Tibial nerve (tissue), 3 donors: ENCODE data around the gene MAP2K6.
"Not testable (repeated sequence)": the region's sequence is repeated elsewhere in the genome, so short reads cannot be mapped to it uniquely, and the experiment has no call there.

Experiments used
- POLR2A ChIP-seq, 2 donors: fragments of 450-650 bp; IDR thresholded peaks; one replicate each; pipeline ENCODE4 v1.6.1; 2017; ENCODE audit warnings: antibody characterized with exemption in 2 of 2, mild to moderate bottlenecking in 2 of 2, moderate library complexity in 2 of 2
- TF ChIP-seq, protein P1 (sequence below), 5 experiments: fragments of 200-600 bp in 3 of 5; fragments of 450-650 bp in 2 of 5; sonication (generic) in 3 of 5; IDR thresholded peaks; one replicate each; pipeline ENCODE4 v1.5.1; 2016 to 2019; ENCODE audit warnings: antibody characterized with exemption in 5 of 5, mild to moderate bottlenecking in 3 of 5, moderate library complexity in 2 of 5

DNA sequence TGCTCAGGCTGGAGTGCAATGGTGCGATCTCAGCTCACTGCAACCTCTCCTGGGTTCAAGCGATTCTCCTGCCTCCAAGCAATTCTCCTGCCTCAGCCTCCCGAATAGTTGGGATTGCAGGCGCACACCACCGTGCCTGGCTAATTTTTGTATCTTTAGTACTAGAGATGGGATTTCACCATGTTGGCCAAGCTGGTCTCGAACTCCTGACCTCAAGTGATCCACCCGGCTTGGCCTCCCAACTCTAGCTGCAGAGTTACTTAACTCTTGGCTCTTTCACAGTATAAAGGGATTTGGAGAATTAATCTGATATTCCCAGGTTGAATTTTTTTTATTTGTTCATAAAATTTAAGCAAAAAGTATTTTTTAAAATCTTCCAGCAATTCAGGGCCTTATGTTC lies 65.3 kb downstream of the MAP2K6 start:
- TF ChIP-seq, protein P1, sequence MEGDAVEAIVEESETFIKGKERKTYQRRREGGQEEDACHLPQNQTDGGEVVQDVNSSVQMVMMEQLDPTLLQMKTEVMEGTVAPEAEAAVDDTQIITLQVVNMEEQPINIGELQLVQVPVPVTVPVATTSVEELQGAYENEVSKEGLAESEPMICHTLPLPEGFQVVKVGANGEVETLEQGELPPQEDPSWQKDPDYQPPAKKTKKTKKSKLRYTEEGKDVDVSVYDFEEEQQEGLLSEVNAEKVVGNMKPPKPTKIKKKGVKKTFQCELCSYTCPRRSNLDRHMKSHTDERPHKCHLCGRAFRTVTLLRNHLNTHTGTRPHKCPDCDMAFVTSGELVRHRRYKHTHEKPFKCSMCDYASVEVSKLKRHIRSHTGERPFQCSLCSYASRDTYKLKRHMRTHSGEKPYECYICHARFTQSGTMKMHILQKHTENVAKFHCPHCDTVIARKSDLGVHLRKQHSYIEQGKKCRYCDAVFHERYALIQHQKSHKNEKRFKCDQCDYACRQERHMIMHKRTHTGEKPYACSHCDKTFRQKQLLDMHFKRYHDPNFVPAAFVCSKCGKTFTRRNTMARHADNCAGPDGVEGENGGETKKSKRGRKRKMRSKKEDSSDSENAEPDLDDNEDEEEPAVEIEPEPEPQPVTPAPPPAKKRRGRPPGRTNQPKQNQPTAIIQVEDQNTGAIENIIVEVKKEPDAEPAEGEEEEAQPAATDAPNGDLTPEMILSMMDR (IDR thresholded peaks at IDR 0.05): not testable (repeated sequence)
- not testable (repeated sequence) for TF ChIP-seq POLR2A (IDR thresholded peaks at IDR 0.05)
